Stimulated activated CD4-positive, alpha-beta T cell treated with anti-CD3 and anti-CD28 coated beads, Interleukin-1b, Interleukin-23, amount 100 ng/mL, for 1 hour (primary cell): ENCODE measurements around the gene LDHB.
"Not testable (repeated sequence)": the region's sequence is repeated elsewhere in the genome, so short reads cannot be mapped to it uniquely, and the experiment has no call there.

Experiments
- DNase-seq, 2 donors: peaks; one replicate each; pipeline ENCODE4 v3.0.0-alpha.2; 2020; ENCODE audit warnings: low read depth in 2 of 2

LDHB gene

DNA sequence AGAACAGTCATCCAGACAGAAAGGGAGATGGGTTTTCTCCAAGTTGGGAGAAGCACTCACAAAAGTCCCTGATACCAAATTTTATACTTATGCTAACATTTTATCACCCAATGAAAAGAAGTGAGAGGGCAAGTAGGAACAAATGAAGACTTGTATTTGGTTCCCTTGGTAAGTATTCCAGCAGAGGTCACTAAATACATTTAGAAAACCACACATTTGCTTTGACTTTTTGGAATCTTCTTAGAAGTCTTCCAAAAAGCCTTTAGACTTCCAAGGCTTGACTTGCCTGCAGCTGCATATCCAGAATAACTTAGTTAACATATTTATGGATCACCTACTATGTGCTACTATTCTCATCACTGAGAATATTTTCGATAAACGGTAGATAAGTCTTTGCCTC, 49.9 kb downstream of the LDHB start:
- no peak for DNase-seq

DNA sequence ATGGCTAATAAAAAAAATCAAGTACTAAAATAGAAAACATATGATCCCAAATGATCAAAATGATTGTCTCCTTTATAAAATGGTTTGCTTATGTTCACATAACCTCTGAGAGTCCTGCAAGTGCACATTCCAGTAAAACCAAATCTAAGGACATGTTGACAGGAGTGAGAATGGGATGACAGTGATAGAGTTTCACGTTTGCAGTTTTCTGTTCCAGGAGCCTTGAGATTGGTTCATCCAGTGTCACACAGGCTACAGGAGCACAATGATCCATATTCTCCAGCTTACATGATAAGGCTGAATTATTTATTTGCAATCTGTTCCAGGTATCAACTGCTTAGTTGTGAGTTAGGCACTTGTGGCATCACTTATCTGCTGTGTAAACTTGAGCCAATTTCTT, 51.5 kb downstream of the LDHB start:
- no peak for DNase-seq

DNA sequence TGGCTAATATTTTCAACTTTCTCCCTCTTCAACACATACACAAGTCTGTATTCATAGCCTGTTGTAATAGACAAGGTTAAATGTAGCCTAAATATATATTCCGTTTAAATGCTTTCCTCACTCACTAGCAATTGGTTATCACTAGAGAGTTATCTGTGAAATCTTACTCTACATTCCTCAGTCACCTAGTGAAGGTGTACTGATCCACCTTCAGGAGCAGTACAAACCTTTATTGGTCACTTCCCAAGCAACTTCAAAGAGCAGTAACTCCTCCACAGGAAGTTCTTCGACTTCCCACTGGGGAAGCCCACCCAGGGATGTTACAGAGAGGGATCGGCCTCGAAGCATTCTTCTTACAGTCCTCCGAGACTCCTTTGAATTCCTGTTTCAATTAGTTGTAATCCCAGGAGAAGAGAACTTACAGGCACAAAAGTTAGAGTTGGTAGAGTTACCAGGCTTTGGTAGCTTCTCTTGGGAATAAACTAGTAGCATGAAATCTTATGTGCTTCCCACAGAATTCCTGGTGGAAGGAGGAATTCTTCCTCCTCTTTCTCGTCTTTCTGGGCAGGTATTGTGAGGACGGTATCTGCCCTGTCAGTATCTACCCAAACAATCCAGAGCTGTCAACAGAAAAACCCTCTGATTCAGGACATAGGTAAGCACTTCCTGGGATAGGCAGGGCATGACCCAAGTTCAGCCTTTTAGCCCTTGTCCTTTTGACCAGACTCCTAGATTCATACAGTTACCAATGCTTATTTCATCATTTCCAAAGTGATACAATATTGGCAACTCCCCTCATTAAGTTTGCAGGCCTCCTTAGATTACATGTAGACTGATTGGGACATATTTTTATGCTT, 53.2 kb downstream of the LDHB start, which contains the start of gene GYS2:
GYS2 (minus strand) TSS at position 603 of the 857 bp plus-strand sequence; CDS start at position 348, 255 bp downstream.
- DNase-seq = no peak

DNA sequence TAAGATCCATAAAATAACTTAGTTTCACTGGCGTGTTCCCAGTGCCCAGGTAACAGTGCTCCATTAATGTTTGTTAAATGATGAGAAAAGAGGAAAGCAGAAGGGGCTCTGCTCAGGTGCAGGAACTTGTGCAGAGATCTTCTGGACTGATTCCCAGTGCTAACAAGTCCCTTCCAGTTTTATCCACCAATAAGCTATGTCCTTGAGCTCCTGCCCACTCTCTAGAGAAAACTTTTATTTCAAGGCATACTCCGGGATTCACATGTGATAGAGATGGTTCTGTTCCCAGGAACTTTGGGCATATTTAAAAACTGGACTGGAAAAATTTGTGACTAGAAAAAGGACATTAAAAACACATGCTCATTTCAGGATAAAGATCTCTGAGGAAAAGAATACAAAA, 54.9 kb downstream of the LDHB start:
- no peak for DNase-seq

DNA sequence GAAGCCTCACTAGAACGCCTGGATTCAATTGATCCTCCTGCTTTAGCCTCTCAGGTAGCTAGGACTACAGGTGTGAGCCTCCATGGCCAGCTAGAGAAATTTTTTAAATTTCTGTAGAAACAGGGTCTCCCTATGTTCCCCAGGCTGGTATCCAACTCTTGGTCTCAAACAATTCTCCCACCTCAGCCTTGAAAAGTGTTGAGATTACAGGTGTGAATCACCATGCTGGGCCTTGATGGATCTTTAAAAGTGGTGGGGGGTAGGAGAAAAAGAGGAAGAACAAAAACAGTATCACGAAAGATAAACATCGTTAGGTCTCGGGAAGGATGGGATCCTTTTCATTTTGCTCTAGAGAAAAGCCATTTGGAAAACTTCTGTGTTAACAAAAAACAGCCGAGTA, 57.4 kb downstream of the LDHB start:
- no peak for DNase-seq

DNA sequence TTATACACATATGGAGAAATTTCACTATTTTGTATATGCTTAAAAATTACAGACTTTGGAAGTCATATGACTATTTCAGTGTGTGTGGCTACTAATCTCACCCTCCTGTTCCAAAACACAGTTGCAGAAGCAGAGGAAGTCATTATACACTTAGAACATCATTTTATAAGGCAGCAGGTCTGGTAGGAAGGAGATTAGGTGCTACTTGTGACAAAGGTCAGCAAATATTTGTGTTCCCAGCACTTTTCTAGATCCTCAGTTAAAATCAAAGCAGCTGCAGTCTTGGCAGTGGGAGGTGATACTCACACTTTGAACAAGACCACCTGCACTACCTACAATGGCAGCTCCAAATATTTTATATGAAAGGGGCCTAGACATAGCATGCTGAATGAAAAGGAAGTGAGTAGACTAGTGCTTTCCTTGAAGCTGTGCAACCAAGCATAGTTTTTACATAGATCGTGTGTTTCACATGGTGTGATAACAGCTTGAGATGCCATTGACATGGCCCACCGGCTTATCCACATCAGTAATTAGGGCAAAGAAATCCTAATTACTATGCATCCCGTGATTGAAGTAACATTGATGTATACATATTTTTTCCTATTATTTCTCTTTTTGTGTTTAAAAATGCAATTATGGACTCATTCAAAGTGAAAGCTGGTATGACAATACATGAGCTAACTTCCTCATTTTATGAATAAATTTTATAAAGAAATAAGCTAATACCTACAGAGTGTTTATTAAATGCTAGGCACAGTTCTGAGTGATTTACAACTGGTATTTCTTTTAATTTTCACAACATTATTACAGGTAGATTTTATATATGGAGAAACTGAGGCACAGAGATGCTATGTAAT, 58.3 kb downstream of the LDHB start:
- no peak for DNase-seq

DNA sequence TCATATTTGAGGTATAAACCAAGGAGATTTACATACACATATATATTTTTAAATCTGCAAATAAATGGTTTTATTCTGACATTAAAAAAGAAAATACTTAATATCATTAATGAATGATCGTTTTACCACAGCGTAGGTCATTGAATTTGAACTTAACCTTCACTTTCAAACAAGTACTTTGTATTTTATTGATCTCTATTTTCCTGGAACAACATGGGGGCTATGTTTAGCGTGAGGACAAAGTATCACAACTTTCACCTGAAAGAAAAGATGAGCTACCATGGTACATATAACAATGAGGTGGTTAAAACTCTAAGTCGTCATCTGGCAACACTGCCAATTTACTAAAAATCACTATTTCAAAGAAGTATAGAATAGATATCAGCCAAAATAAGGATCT, 59.0 kb downstream of the LDHB start:
- DNase-seq = no peak

DNA sequence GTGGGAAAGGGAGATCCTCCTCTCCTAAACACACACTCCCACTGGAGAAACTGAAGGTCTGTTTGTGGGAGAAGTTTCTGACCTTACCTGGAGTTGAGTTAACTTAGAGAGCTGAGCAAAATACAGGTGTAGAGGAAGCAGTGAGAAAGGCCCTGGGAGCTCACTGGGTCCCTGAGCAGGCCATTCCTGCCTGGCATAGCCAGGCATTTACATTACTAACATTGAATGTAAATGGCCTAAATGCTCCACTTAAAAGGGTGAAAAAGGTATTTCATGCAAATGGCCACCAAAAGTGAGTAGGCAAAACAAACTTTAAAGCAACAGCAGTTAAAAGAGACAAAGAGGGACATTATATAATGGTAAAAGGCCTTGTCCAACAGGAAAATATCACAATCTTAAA, 62.3 kb downstream of the LDHB start:
- not testable (repeated sequence) for DNase-seq

DNA sequence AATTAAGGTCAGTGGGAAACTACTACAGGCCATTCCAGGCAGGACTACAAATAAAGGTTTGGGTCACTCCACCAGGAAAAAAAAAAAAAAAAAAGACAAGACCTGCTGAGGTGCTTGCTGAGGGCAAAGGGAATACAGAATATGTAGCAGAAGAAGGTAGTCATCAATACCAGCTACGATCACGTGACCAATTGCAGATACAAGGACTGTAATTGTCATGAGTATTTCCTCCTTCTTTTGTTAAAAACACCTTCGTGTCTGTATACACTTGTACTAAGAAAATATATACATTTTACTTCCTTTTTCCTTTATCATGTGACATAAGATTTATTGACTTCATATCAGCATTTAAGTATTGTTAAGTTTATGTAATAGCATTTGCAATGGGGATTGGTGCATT, 72.2 kb downstream of the LDHB start:
- no peak for DNase-seq
